B cell (primary cell): ENCODE results near the gene TMEM42. TPM values are rescaled to one million over a fixed set of nuclear protein-coding genes. Genes with fewer than 3 reads are reported as not detected.

Source experiments
- ATAC-seq: fragments of 200-7000 bp; cut with Tn5 transposase; one replicate; pipeline ENCODE4 v1.10.0; 2021; ENCODE audit warnings: low read depth, mild to moderate bottlenecking, moderate number of reproducible peaks, moderate library complexity
- CTCF ChIA-PET: fragments of 350-600 bp; sonication (Branson Sonifier 250); formaldehyde crosslinking; loops from one replicate; lab custom pipeline; 2021; ENCODE audit warnings: antibody characterized with exemption, inconsistent platforms; lab: Charles Lee
- POLR2A ChIA-PET: fragments of 350-600 bp; sonication (Branson Sonifier 250); formaldehyde crosslinking; loops from one replicate; lab custom pipeline; 2021; ENCODE audit warnings: antibody characterized with exemption; lab: Charles Lee
- DNase-seq: peaks from one replicate; pipeline ENCODE4 v3.0.0; 2013
- H2AFZ ChIP-seq: 2 replicates; pipeline ENCODE4 v1.6.1; 2012; ENCODE audit warnings: mild to moderate bottlenecking, low read depth, low read length; ENCODE audit not compliant: insufficient read depth, poor library complexity, severe bottlenecking
- H3K27ac ChIP-seq, 2 donors: 1 replicate in 1 of 2; 2 replicates in 1 of 2; pipeline ENCODE4 v1.5.1; 2012 to 2013; ENCODE audit warnings: low read length in 2 of 2, mild to moderate bottlenecking in 2 of 2, moderate library complexity in 1 of 2
- H3K27me3 ChIP-seq, 4 experiments: fragments of 200-600 bp in 1 of 4; sonication (generic) in 1 of 4; replicated peaks in 1 of 4; 1 replicate in 2 of 4; 2 replicates in 2 of 4; pipeline versions ENCODE4 v1.6.1 to v1.7.0; 2013 to 2016; ENCODE audit warnings: low read length in 3 of 4, mild to moderate bottlenecking in 2 of 4, mixed read lengths in 1 of 4, moderate library complexity in 1 of 4; ENCODE audit not compliant: insufficient read depth in 4 of 4, control insufficient read depth in 3 of 4; ENCODE audit errors: control extremely low read depth in 1 of 4
- H3K36me3 ChIP-seq, 2 experiments: replicated peaks in 1 of 2; 1 replicate in 1 of 2; 2 replicates in 1 of 2; pipeline versions ENCODE4 v1.6.1 to v1.7.1; 2013; ENCODE audit warnings: low read length in 1 of 2; ENCODE audit not compliant: insufficient read depth in 2 of 2, control insufficient read depth in 1 of 2; ENCODE audit errors: control extremely low read depth in 1 of 2, extremely low read depth in 1 of 2
- H3K4me1 ChIP-seq, 2 donors: fragments of 200-600 bp in 1 of 2; sonication (generic) in 1 of 2; 1 replicate in 1 of 2; 2 replicates in 1 of 2; pipeline versions ENCODE4 v1.5.1 to v1.6.1; 2013 to 2017; ENCODE audit warnings: low read length in 2 of 2; ENCODE audit not compliant: control insufficient read depth in 2 of 2, insufficient read depth in 2 of 2
- H3K4me2 ChIP-seq: replicated peaks from 2 replicates; pipeline ENCODE3; 2012; ENCODE audit warnings: mild to moderate bottlenecking, low read depth, low read length; ENCODE audit not compliant: poor library complexity, severe bottlenecking
- H3K4me3 ChIP-seq, 5 experiments: fragments of 200-600 bp in 1 of 5; sonication (generic) in 1 of 5; 1 replicate in 3 of 5; 2 replicates in 2 of 5; pipeline versions ENCODE4 v1.5.1 to v1.7.0; 2011 to 2016; ENCODE audit warnings: low read length in 4 of 5, mild to moderate bottlenecking in 4 of 5, low read depth in 2 of 5, control low read depth in 1 of 5, moderate library complexity in 1 of 5; ENCODE audit not compliant: insufficient read depth in 1 of 5; ENCODE audit errors: control extremely low read depth in 1 of 5, extremely low read depth in 1 of 5
- H3K79me2 ChIP-seq: fragments of 200-600 bp; sonication (generic); one replicate; pipeline ENCODE4 v1.6.0; 2016; ENCODE audit warnings: low read length; ENCODE audit not compliant: control insufficient read depth, insufficient read depth
- H3K9ac ChIP-seq: fragments of 200-600 bp; sonication (generic); 2 replicates; pipeline ENCODE4 v1.6.1; 2017; ENCODE audit warnings: mild to moderate bottlenecking, low read length, moderate library complexity
- H3K9me3 ChIP-seq, 3 donors: one replicate each; pipeline versions ENCODE4 v1.6.1 to v1.7.1; 2013; ENCODE audit warnings: low read length in 2 of 3; ENCODE audit not compliant: control insufficient read depth in 2 of 3, insufficient read depth in 1 of 3; ENCODE audit errors: control extremely low read depth in 1 of 3
- H4K20me1 ChIP-seq: 2 replicates; pipeline ENCODE4 v1.6.0; 2012; ENCODE audit warnings: mild to moderate bottlenecking, low read length; ENCODE audit not compliant: insufficient read depth, control insufficient read depth, poor library complexity, severe bottlenecking
- H3K27ac Mint-ChIP-seq: one replicate; pipeline ENCODE4 v1.8.0; 2021; ENCODE audit warnings: mixed read lengths
- H3K27me3 Mint-ChIP-seq: one replicate; pipeline ENCODE4 v1.8.0; 2021; ENCODE audit warnings: mixed read lengths
- H3K4me1 Mint-ChIP-seq: one replicate; pipeline ENCODE4 v1.8.0; 2021; ENCODE audit warnings: mixed read lengths
- H3K4me3 Mint-ChIP-seq: one replicate; pipeline ENCODE4 v1.8.0; 2021; ENCODE audit warnings: mixed read lengths
- H3K9me3 Mint-ChIP-seq: one replicate; pipeline ENCODE4 v1.8.0; 2022; ENCODE audit warnings: mixed read lengths; ENCODE audit not compliant: insufficient read depth
- EZH2 ChIP-seq: IDR thresholded peaks from 2 replicates; pipeline ENCODE4 v1.6.1; 2012; ENCODE audit warnings: borderline replicate concordance, low read depth, mild to moderate bottlenecking, moderate library complexity, low read length; ENCODE audit not compliant: insufficient read depth, poor library complexity, severe bottlenecking
- WGBS: methylation state at CpG from one replicate; pipeline ENCODE4 v1.1.5; 2013; ENCODE audit warnings: missing lambda C conversion rate; ENCODE audit not compliant: insufficient coverage; 5-methylcytosine and 5-hydroxymethylcytosine counted together
- intact Hi-C: fragments of 100-400 bp; cut with micrococcal nuclease; formaldehyde crosslinking; loops from one replicate; pipeline ENCODE4 v1.10.0; 2022
- polyA plus RNA-seq: library from polyadenylated mRNA; depleted of rRNA; stranded (reverse); fragments of >200 nt; gene quantifications from 2 replicates; pipeline ENCODE4 v1.2.3, GENCODE V29; 2012
- total RNA-seq, 2 donors: library from RNA; stranded (reverse); fragments of 120-200 nt in 1 of 2; gene quantifications; 1 replicate in 1 of 2; 2 replicates in 1 of 2; pipeline versions ENCODE4 v1.2.3 to v1.2.4, GENCODE V29; 2013 to 2022
- TF ChIP-seq, protein P1 (sequence below): fragments of 200-600 bp; IDR thresholded peaks from one replicate; pipeline ENCODE4 v1.8.0; 2022; ENCODE audit warnings: antibody characterized with exemption, mild to moderate bottlenecking

The TMEM42 gene
- total and polyA plus RNA-seq, 2 donors (not counting 1 experiment from before 2014, with no cell fraction given): 22.6 to 32.4 TPM

DNA sequence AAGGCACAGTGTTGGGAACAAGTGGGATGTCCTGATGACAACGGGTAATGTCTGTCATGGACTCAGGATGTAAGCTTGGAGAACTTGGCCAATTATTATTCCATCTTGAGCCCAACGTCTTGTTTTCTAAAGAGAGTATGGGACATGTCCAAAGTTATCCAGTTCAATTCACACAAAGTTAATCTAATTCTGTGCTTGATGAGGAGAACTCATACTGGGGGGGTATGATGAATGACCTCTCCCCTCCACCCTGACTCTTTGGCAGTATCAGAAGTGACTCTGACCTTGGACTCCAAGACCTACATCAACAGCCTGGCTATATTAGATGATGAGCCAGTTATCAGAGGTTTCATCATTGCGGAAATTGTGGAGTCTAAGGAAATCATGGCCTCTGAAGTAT is 49.0 kb downstream of the TMEM42 start:
- peaks cover 0 to 3% (median 2%) of the 10 kb centered on the region in 3 donors for H3K9me3 ChIP-seq
- H3K27ac Mint-ChIP-seq: no peak overlapping the region
- H3K79me2 ChIP-seq: no peaks in the 10 kb centered on the region
- H3K4me1 Mint-ChIP-seq: no peaks in the 10 kb centered on the region
- no peak overlapping the region for H3K4me3 ChIP-seq
- H3K9ac ChIP-seq: no peak overlapping the region
- no peaks in the 10 kb centered on the region for H3K4me1 ChIP-seq
- no peak overlapping the region for H3K27ac ChIP-seq
- H4K20me1 ChIP-seq: no peaks in the 10 kb centered on the region
- DNase-seq (no peak), ATAC-seq (no peak)
- H3K27me3 Mint-ChIP-seq: peaks cover 27% of the 10 kb centered on the region
- H3K4me2 ChIP-seq: no peak overlapping the region
- no peaks in the 10 kb centered on the region for H3K9me3 Mint-ChIP-seq
- intact Hi-C loops: no loop called here
- 94% methylated on average over 2 of the region's 3 CpGs for WGBS
- no peak overlapping the region for H2AFZ ChIP-seq
- no peak for TF ChIP-seq EZH2
- TF ChIP-seq, protein P1, sequence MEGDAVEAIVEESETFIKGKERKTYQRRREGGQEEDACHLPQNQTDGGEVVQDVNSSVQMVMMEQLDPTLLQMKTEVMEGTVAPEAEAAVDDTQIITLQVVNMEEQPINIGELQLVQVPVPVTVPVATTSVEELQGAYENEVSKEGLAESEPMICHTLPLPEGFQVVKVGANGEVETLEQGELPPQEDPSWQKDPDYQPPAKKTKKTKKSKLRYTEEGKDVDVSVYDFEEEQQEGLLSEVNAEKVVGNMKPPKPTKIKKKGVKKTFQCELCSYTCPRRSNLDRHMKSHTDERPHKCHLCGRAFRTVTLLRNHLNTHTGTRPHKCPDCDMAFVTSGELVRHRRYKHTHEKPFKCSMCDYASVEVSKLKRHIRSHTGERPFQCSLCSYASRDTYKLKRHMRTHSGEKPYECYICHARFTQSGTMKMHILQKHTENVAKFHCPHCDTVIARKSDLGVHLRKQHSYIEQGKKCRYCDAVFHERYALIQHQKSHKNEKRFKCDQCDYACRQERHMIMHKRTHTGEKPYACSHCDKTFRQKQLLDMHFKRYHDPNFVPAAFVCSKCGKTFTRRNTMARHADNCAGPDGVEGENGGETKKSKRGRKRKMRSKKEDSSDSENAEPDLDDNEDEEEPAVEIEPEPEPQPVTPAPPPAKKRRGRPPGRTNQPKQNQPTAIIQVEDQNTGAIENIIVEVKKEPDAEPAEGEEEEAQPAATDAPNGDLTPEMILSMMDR: no peak
- ChIA-PET CTCF (interaction anchor here (1.4 kb wide), 1 partner anchor 377 kb away, joined by 4 read pairs; no protein-coding TSS in a partner anchor), POLR2A (no interaction called here)
- no peak overlapping the region for H3K4me3 Mint-ChIP-seq
- H3K36me3 ChIP-seq: no peaks in the 10 kb centered on the region
- H3K27me3 ChIP-seq: peaks cover 0 to 17% (median 6%) of the 10 kb centered on the region in 4 experiments

DNA sequence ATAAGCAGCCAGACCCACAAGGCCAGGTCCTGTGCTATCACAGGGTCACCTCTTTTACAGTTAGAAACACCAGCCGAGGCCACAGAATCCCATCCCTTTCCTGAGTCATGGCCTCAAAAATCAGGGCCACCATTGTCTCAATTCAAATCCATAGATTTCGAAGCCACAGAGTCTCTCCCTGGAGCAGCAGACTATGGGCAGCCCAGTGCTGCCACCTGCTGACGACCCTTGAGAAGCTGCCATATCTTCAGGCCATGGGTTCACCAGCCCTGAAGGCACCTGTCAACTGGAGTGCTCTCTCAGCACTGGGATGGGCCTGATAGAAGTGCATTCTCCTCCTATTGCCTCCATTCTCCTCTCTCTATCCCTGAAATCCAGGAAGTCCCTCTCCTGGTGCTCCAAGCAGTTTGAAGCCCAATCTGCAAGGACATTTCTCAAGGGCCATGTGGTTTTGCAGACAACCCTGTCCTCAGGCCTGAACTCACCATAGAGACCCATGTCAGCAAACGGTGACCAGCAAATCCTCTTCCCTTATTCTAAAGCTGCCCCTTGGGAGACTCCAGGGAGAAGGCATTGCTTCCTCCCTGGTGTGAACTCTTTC is 52.3 kb downstream of the TMEM42 start:
- H3K27me3 ChIP-seq: peaks cover 0 to 16% (median 5%) of the 10 kb centered on the region in 4 experiments
- no peak overlapping the region for H3K4me3 ChIP-seq
- H4K20me1 ChIP-seq: no peaks in the 10 kb centered on the region
- Mint-ChIP-seq H3K4me3 (no peak overlapping the region), H3K27me3 (peaks cover 18% of the 10 kb centered on the region), H3K4me1 (no peaks in the 10 kb centered on the region), H3K9me3 (no peaks in the 10 kb centered on the region), H3K27ac (no peak overlapping the region)
- ChIA-PET CTCF (interaction anchor here (0.6 to 6.8 kb wide), 15 partner anchors 12 to 590 kb away, joined by 3 to 70 read pairs (median 4); partner anchors contain the start of gene TCAIM), POLR2A (no interaction called here)
- no peak overlapping the region for H2AFZ ChIP-seq
- ATAC-seq (peak; percentile 58), DNase-seq (peak; percentile 70)
- H3K4me1 ChIP-seq: no peaks in the 10 kb centered on the region
- WGBS: 23% methylated on average over 4 of the region's 4 CpGs
- H3K4me2 ChIP-seq: no peak overlapping the region
- no peaks in the 10 kb centered on the region for H3K79me2 ChIP-seq
- intact Hi-C loops: no loop called here
- peaks cover 0 to 6% of the 10 kb centered on the region in 2 experiments for H3K36me3 ChIP-seq
- H3K9ac ChIP-seq: no peak overlapping the region
- no peak overlapping the region for H3K27ac ChIP-seq
- peaks cover 0 to 3% (median 0%) of the 10 kb centered on the region in 3 donors for H3K9me3 ChIP-seq
- no peak for TF ChIP-seq EZH2
- TF ChIP-seq, protein P1: peak; percentile 80
